ENCODE measurements around the gene ELMOD3. TPM values are rescaled to one million over a fixed set of nuclear protein-coding genes. Genes with fewer than 3 reads are reported as not detected.
A peak's percentile ranks its signal among the peaks of the same experiment; 100 is the strongest.
"Not testable (repeated sequence)": the region's sequence is repeated elsewhere in the genome, so short reads cannot be mapped to it uniquely, and the experiment has no call there.

The ELMOD3 gene
- 20.4 and 22.6 TPM in 2 replicates for total RNA-seq (2014; rRNA removed)
- polyA plus RNA-seq (2012): 11.2 TPM

- peak; percentile 99 for DNase-seq (ENCODE audit: low read depth)
Observed at GRCh38 chr2:85354286-85355072, at the start of gene ELMOD3, which contains the start of gene RETSAT. TSS of gene ELMOD3 (plus strand) at chr2:85354769. CDS start at chr2:85357199, 2,430 bp downstream. TSS of gene RETSAT (minus strand) at chr2:85354528. CDS start at chr2:85354507, 21 bp downstream.

GRCh38 chr2:85307527-85307897 lies 47.1 kb upstream of the ELMOD3 start:
- DNase-seq (ENCODE audit: low read depth): no peak

GRCh38 chr2:85308201-85308600 lies 46.4 kb upstream of the ELMOD3 start:
- DNase-seq (ENCODE audit: low read depth): no peak

- DNase-seq (ENCODE audit: low read depth): peak; percentile 93
Observed at GRCh38 chr2:85308896-85309555, 45.5 kb upstream of the ELMOD3 start.

- DNase-seq (ENCODE audit: low read depth): no peak
Observed at GRCh38 chr2:85309699-85310321, 44.8 kb upstream of the ELMOD3 start.

GRCh38 chr2:85310330-85310729 lies 44.2 kb upstream of the ELMOD3 start:
- DNase-seq (ENCODE audit: low read depth): peak; percentile 84

GRCh38 chr2:85312404-85312803 lies 42.2 kb upstream of the ELMOD3 start:
- peak; percentile 93 for DNase-seq (ENCODE audit: low read depth)

- DNase-seq (ENCODE audit: low read depth): no peak
Observed at GRCh38 chr2:85314884-85315242, 39.7 kb upstream of the ELMOD3 start.

- not testable (repeated sequence) for DNase-seq (ENCODE audit: low read depth)
Observed at GRCh38 chr2:85315921-85316320, 38.6 kb upstream of the ELMOD3 start.

- DNase-seq (ENCODE audit: low read depth): peak; percentile 74
Observed at GRCh38 chr2:85318222-85319074, 36.1 kb upstream of the ELMOD3 start.

GRCh38 chr2:85319796-85320195 lies 34.8 kb upstream of the ELMOD3 start:
- DNase-seq (ENCODE audit: low read depth): no peak

GRCh38 chr2:85323351-85323987 lies 31.1 kb upstream of the ELMOD3 start:
- DNase-seq (ENCODE audit: low read depth): no peak

- DNase-seq (ENCODE audit: low read depth): not testable (repeated sequence)
Observed at GRCh38 chr2:85323988-85324367, 30.6 kb upstream of the ELMOD3 start.

- no peak for DNase-seq (ENCODE audit: low read depth)
Observed at GRCh38 chr2:85324639-85325465, 29.7 kb upstream of the ELMOD3 start.

- DNase-seq (ENCODE audit: low read depth): no peak
Observed at GRCh38 chr2:85325466-85325811, 29.1 kb upstream of the ELMOD3 start.

GRCh38 chr2:85326406-85327159 lies 28.0 kb upstream of the ELMOD3 start:
- DNase-seq (ENCODE audit: low read depth): no peak

- DNase-seq (ENCODE audit: low read depth): peak; percentile 49
Observed at GRCh38 chr2:85327160-85327821, 27.3 kb upstream of the ELMOD3 start.

- peak; percentile 90 for DNase-seq (ENCODE audit: low read depth)
Observed at GRCh38 chr2:85327822-85328617, 26.5 kb upstream of the ELMOD3 start, which contains the start of gene TGOLN2. TSS of gene TGOLN2 (minus strand) at chr2:85327989. CDS start at chr2:85327962, 27 bp downstream.

All from LHCN-M2 (cell line).